NCI-H2196 (cell line): ENCODE measurements around the gene ANKRD63.

Source experiments
- DNase-seq: peaks from one replicate; lab custom pipeline; 2025; ENCODE audit not compliant: unreplicated experiment; lab: John Stamatoyannopoulos, UW

Gene ANKRD63

DNA sequence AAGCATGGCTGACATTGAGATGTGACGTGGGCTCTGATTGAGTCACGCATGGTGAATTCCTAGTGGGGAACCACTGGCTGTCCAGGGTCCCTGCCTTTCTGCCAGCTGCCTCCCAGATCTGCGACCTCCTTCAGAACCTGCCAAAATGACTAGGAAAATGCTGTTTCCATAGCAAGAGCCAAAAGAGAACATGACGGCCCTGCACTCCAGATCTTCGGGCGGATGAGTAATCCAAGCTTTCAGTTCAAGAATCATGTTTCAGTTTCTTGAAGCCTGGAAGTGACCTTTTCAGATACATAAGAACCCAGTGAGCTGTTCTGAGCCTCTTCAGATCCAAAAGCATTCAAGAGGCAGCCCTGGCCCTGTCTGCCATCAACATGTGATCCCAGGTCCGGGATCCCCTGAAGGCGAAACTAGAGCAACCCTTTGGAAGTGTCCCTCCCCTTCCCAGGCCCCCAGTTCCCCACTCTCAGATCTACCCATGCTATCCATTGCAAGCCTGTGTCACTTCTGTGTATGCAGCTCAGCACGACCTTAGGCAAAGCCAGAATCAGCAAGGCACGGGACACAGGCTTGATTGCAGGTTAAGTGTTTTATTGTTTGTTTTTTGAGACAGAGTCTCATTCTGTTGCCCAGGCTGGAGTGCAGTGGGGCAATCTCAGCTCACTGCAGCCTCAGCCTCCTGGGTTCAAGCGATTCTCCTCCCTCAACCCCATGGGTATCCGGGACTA is 19.7 kb downstream of the ANKRD63 start:
- no peak for DNase-seq

DNA sequence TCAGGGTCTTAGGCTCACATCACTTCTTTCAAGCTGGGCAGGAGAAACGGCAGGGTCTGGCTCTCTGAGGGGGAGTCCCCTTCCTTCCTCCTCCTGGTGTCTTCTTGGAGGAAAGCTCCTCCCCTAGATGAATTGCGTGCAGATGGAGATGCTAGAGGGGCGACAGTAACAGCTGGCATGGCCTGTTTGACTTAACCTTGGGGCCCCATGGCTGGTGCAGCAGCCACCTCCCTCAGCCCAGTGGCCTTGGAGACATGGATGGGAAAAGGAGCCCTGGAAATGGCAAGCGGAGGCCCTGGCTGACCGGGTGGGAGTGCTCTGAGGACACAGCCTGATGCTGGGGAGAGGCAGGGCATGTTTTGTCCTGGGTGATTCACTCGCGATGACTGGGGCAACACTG is 23.8 kb downstream of the ANKRD63 start:
- DNase-seq, result no peak

DNA sequence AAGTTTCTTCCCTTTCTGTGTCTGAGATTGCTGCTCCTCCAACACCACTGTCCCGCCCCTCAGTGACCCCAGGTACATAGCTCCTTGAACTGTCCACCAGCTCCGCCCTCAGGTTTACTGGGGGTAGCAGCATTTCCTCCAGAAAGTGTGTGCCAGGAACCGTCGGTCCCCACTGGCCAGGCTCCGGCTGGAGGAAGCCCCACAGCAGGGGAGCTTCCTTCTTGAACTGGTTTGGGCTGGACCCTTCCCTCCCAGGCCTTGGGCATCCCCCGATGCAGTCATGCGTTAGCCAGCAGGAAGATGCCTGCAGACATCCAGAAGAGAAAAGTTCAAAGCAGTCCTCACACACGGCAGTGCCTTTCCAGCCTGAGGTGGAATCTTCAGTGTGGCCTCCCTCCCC is 24.3 kb downstream of the ANKRD63 start:
- DNase-seq, result no peak

DNA sequence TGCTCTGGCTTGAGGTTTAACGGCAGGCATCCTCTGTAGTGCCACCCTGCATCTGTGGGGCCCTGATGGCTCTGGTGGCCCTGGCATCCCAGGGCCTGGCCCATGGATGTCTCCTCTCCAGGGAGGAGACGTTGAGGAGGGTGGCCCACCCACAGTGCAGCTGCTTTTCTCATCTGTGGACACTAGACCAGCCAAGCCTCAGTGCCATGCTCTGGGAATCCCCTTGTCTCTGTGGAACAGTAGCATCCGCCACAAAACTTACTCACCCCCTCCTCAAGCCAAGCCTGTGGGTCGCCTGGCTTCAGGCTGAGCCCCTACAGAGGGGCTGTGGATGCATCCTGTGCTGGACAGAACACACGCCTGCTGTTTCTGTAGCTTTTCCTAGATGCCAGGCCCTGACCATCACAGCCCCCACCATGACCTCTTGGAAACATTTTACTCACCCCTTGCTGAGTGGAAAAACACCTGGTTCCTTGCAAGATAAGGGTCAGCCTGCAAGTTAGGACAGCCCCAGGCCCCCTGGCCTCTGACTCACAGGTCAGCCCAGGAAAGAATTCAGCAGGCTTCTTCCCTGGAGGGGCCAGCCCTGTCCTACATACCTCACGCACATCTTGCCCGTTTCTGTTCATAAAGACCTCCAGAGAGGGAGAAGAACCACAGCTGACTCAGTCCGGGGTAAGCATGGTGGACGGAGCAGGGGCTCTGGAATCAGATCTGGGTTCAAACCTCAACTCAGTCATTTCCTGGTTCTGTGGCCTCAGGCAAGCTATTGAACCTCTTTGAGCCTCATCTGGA is 25.0 kb downstream of the ANKRD63 start:
- no peak for DNase-seq

DNA sequence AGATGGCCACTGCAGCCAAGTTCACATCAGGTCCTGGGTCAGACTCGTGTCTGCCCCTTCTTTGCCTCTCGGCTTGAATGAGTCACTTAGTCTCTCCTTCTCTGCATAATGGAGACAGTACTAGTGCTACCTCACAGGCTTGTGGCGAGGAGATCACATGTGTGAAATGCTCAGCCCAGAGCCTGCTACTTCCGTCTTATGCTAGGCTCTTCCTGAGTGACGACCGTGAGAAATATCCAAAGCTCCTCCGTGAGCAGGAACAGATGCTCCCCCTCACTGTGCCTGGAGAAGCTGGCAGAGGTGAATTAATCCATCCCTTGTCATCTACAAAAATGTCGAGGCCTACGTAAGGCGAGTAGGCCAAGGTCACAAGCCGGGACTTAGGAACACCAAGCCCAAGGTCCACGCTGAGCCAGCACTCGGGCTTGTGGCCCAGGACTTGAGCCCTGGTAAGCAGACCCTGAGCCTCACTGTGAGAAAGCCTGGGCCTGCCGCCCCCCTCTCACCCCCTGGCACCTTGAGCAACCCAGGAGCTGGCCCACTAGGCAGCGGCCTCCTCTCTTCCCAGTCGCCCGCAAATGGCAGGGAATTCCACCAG is 26.1 kb downstream of the ANKRD63 start:
- DNase-seq, result no peak

DNA sequence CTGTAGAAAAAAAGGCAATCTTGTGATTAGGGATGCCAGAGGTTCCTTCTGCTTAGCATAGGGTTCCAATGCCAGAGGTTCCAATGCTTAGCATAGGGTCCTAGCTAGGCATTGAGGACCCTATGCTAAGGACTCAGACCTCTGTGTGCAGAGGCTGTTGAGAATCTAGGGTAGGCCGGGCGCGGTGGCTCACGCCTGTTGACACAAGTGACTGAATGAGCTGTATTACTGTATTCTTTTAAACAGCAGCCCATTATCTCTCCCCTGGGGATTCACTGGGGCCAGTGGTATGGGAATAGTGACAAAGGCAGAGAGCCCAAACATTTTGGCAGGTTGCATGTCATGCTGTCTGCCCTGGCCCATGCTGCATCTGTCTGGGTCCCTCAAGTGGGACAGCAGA is 27.8 kb downstream of the ANKRD63 start:
- no peak for DNase-seq

DNA sequence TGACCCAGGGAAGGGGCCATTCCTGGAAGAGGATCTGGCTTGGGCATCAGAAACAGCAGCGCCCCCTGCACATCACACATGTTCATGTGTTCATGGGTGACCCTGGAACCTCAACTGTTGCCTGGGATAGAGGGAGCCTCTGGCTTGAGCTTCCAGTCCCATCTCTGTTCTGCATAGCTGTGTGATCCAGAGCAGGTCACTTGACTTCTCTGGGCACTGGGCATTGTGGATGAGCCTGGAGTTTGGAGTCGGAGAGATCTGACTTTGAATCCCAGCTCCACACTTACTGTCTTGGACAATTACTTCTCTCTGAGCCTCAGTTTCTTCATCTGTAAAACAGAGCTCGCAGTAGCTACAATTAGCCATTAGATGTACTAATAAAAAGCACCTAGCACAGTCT is 28.4 kb downstream of the ANKRD63 start:
- no peak for DNase-seq

DNA sequence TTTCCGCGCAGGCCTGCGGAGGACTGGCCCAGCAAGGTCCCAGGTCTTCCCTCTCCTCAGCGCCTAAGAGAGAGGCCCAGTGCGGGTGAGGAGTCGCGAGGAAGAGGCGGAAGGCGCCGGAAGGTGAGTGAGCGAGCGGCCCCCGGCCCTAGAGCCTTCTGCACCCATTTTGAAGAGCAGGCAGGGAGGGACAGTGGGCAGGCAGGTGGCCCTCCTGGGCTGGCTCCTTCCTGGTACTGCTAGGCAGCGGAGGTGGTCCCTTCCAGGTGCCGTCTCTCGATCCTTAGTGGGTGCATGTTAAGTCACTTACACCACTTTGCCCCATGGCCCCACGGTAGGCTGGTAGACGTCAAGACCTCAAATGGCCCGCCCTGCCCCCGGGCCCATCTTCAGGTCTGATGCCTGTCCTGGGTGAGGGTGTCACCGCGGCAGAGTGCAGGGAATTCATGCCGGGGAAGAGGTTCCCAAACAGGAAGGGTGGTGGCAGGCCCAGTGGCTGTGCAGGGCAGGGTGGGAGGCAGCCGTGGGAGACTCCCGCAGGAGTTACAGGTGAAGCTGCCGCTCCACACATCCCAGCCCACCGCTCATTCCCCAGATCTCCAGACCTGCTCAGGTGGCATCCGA is 29.6 kb downstream of the ANKRD63 start:
- no peak for DNase-seq

DNA sequence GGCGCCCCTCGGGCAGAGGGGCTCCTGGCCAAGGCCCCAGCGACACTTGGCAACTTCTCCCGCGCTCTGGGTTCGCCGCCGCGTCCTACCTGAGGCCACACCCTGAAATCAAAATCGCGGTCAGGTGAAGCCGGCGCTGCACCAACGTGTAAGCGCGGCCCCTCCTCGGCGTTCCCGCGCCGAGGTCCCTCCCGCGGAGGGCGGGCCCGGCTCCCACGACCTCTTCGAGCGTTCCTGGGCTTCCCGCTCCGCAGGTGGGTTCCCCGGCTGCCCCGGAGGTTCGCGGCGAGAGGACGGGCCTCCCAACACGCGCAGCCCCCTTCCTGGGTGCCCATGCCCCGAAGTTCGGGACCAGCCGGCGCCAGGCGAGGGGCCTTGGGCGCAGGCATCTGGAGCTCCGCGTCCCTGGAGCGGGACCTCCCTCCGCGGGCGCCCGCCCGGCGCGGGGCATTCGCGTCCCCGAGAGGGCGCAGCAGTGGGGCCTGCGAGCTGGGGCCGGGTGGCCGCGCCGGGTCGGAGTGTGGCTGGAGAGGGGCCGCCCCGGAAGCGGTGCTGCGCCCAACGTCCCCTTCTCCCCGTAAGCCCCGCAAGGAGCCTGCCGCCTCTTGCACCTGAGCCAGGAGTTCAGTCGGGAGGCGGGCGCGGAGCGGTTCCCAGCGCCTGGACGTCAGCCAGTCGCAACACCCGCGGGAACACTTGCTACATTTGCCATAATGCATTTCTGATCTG is 30.3 kb downstream of the ANKRD63 start:
- no peak for DNase-seq

DNA sequence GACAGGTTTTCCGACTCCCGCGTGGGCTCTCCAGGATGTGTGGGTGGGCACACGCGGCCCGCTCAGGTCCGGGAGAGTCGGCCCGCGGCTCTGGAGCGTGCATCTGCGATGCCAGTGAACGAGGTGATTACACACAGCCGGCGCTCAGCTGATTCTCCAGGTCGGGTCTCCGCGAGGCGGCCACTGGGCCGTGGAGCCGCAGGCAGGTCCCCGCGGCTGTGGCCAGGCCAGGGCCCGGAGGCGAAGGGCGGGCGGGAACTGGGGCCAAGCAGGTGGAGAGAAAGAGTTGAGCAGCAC is 30.8 kb downstream of the ANKRD63 start:
- no peak for DNase-seq

DNA sequence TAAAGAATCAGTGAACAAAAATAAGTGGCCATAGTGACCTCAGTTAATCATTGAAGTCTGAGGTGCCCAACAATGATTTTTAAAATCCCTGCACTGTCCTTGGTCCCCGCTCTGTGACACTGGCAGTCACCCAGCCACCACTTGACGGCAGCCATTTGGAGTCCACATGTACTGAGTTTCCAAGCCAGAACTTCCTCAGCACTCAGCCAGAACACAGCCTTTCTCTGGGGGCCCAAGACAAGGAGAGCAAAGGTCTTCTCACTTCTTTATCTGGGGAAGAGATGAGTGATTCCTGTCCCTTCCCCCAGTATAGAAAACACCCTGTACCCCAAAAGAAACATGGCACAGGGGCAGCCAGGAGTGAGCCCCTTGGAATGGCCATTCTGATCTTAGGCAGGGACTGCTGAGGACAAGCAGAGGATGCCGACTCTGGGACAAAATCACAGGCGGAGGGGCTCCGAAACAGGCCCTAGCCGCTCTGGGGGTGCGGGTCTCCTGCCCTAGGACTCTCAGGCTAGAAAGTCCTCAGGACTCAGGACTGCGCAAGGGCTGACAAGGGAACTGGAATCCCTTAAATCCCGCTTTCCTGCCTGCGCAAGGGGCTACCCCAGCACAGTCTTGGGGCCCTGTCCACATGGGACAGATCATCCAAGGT is 31.3 kb downstream of the ANKRD63 start:
- DNase-seq, result no peak

DNA sequence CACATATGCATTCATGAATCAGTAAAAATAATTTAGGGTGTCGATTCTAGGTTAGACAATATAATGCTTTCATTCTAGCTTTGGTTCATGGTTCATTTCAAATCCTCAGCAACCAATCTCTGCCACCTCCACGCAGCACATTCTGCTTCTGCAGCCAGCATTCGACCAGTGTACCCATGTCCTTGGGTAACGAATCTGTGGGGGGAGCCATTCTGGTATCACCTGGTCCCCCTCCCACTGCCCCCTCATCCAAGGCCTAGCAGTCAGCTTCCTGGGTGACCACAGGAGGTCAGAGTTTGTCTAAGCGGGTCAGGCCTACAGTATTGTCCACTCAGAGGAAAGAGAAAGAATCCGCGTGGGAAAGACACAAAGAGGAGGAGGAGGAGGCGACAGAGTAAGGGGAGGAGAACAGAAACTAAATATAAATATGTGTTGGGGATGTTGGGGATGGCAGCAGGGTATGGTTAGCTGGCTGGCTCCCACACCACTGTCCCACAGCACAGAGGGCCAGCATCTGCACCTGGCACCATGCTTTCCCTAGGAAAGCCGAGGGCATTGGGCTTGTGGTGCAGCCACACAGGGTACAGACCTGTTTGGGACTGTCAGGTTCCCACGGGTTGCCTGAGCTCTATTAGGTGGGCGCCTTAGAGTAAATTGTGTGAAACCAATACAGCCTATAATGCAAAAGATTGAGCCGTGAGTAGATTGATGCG is 31.9 kb downstream of the ANKRD63 start:
- DNase-seq, result no peak

DNA sequence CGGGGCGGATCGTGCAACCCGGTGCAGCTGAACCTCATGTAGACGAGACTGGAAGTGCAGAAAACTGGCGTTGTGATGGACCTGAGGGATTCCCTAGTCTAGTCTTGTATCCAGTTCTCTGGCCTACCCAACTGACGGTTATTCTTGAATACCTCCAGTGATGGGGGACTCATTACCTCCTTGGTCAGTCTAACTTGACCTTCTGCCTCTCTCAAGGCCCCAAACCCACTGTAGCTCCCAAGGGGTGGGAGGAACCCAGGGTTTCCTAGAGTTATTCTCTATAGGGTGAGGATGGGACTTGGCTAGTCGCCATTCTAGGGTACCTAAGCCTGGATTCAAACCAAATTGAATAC is 32.6 kb downstream of the ANKRD63 start:
- no peak for DNase-seq

DNA sequence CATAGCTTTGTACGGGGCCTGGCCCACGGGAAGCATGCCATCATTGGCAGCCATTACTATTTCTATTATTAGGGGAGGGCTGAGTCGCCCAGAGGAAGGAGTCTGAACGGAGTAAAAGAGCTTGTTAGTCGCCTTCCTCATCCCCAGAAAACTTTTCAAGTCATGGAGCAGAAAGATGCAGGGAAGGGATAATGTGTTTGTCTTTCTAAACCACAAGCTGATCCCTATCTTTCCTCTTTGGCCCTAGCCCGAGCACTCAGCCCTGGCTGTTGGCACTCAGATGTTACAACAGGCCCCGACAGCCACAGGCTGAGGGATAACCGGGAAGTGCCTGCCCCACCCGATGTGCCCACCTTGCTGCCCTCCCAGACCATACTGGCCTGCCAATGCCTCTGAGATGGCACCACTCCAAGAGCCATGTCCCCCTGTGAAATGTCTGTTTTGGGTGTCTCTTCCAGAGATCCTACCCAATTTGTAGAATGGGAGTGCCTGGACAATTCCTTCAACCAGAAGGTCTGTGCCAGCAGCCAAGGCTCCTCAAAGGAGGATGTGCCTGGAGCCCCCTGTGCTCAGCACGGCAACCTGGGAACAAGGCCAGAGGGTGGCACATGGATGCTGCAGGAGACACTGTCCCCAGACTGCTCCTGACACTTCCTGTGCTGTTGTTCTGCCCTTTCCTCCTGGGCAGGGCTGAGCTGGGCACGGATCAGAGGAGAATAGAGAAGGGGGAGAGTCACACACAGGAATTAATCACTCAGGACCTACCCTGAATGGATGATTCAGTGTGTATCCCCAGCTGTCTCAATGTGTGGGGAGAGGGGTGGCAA is 33.2 kb downstream of the ANKRD63 start:
- no peak for DNase-seq

DNA sequence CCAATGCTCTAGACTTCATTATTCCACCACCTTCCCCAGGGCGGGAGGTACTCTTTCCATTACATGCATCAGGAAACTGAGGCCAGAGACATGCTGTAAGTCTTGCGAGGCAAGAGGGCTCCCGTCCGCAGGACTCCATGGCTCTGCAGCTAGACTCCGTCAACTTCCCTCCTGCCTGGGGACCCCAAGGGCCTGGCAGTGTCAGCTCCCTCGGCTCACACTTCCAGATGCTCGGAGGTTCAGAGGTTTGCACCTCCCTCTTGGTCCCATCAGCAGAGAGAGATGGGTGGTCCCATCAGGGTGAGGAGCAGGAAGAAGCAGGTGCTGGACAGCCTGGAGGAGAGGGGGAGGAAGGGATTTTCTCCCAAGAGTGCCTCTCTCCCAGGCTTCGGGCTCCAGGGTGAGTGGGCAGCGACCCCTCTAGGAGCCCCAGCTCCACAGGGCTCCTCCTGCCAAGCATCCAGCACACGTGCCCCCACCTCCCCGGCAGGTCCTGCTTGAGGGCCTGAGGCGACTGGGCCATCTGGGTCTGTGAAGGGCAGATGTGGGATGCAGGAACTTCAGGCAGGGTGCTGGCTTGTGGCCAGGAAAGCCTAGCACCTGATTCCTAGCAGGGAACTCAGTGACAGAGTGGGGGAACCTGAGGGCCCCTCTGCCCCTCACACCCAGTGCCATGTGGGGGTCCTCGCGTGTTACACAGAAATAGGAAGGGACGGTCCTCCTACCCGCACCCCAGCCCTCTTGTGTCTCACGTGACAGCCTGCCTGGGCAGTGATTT is 34.7 kb downstream of the ANKRD63 start:
- DNase-seq, result no peak

DNA sequence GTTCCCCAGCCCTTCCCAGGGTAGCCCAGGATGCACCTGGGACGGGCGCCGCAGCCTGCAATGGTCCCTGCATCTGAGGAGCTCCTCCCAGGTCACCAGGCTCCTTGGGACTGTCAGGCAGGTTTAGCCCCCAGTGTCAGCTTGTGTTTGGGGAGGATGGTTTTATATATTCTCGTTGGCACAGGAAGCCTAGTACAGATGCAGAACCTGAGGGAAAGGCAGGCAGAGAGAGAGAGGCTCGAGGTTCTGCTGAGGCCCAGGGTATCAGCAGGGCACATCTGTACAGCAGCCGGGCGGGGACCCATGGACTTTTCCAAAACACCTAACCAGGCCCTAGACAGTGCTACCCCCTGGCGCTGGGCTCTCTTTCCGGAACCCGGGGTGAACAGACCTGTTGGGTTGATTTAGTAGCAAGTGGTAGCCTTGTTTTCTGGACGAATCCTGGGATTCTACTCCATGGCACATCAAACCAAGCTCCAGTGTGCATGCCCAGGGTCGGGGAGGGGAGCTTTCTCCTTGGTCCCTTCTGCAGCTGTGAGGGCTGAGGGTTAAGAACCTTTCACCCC is 35.4 kb downstream of the ANKRD63 start:
- no peak for DNase-seq

DNA sequence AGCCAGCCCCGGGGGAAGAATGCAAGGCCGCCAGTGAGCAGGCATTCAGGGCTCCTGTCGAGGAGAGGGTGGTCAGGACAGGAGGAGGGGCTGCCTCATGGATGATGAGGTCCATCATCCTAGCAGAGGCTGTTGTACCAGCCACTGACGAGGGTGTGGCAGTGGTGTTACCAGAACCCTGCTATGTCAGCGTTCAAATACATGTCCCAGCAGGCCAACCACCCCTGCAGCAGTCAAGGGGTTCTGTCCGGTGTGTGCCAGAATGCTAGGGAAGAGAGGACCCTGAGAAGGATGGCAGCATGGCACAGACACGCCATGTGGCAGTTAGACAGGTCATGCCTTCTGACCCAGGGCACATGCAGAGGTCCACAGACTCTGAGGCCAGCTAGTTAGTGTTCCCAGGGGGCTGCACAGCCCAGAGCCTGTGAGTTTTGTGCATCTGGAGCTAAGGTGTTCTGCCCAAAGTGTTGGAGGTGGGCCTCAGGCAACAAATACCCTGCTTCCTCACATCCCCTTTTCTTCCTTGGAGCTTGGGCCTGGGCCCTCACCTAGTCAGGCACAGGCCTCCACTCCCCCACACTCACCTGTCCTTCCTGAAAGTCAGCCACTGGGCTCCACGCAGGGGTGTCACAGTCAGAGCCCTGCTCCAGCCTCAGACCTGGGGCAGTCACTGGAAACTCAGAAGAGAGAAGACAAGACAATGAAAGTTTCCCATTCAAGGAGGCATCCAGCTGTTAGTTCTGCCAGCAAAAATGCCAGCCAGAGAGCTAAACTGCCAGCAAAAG is 36.2 kb downstream of the ANKRD63 start:
- DNase-seq, result no peak
